Spleen (tissue), 7 donors: ENCODE results near the gene TEFM.
"Not testable (repeated sequence)": the region's sequence is repeated elsewhere in the genome, so short reads cannot be mapped to it uniquely, and the experiment has no call there.

Experiments
- POLR2A ChIP-seq, 3 donors: fragments of 450-650 bp; IDR thresholded peaks; one replicate each; pipeline ENCODE4 v1.5.1; 2017; ENCODE audit warnings: antibody characterized with exemption in 3 of 3, mild to moderate bottlenecking in 1 of 3
- POLR2AphosphoS5 ChIP-seq, 3 donors: sonication (generic); formaldehyde crosslinking; IDR thresholded peaks; one replicate each; pipeline ENCODE4 v1.5.1; 2017; ENCODE audit warnings: antibody characterized with exemption in 3 of 3
- TF ChIP-seq, protein P1 (sequence below), 11 experiments: fragments of 200-600 bp in 7 of 11; fragments of 450-650 bp in 4 of 11; sonication (generic) in 4 of 11; IDR thresholded peaks in 8 of 11; conservative IDR thresholded peaks in 3 of 11; 1 replicate in 7 of 11; 2 replicates in 4 of 11; pipeline versions ENCODE4 v1.4.0 to v1.8.0; 2016 to 2021; ENCODE audit warnings: antibody characterized with exemption in 11 of 11, inconsistent platforms in 4 of 11, mild to moderate bottlenecking in 1 of 11
- donor health status: DM: no; HTN: no; CAD: no; lungs with moderate emphysema.
- donor health status: DM: no; HTN: no; CAD: no.
- donor health status: DM: no; HTN: no; CAD: no.

DNA sequence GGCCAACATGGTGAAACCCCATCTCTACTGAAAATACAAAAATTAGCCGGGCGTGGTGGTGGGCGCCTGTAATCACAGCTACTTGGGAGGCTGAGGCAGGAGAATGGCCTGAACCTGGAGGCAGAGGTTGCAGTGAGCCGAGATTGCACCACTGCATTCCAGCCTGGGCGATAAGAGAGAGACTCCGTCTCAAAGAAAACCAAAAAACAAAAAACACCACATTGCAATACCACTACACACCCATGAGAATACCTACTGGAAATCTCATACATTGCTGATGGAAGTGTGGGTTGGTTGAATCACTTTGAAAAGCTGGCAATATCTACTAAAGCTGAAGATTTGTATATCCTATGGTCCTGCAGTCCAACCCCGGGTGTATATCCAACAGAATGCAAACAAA is 4.1 kb upstream of the TEFM start:
- not testable (repeated sequence) for TF ChIP-seq POLR2A, POLR2AphosphoS5 (IDR thresholded peaks at IDR 0.05)
- TF ChIP-seq, protein P1, sequence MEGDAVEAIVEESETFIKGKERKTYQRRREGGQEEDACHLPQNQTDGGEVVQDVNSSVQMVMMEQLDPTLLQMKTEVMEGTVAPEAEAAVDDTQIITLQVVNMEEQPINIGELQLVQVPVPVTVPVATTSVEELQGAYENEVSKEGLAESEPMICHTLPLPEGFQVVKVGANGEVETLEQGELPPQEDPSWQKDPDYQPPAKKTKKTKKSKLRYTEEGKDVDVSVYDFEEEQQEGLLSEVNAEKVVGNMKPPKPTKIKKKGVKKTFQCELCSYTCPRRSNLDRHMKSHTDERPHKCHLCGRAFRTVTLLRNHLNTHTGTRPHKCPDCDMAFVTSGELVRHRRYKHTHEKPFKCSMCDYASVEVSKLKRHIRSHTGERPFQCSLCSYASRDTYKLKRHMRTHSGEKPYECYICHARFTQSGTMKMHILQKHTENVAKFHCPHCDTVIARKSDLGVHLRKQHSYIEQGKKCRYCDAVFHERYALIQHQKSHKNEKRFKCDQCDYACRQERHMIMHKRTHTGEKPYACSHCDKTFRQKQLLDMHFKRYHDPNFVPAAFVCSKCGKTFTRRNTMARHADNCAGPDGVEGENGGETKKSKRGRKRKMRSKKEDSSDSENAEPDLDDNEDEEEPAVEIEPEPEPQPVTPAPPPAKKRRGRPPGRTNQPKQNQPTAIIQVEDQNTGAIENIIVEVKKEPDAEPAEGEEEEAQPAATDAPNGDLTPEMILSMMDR (IDR thresholded peaks at IDR 0.05 in 8 of 11, conservative IDR thresholded peaks at IDR 0.05 in 3 of 11), result not testable (repeated sequence)
